Fibroblast of pulmonary artery (primary cell): Measurements from ENCODE around the gene ADCY10.

ENCODE experiments used
- DNase-seq: peaks from one replicate; pipeline ENCODE4 v3.0.0-alpha.2; 2010; ENCODE audit warnings: low read depth
- H3K4me3 ChIP-seq: replicated peaks from 2 replicates; pipeline ENCODE4 v1.5.1; 2011; ENCODE audit warnings: low read depth, mild to moderate bottlenecking, control low read depth, low read length, moderate library complexity
- TF ChIP-seq, protein P1 (sequence below): IDR thresholded peaks from 2 replicates; pipeline ENCODE4 v1.5.1; 2011; ENCODE audit warnings: mild to moderate bottlenecking, control low read depth, low read length, inconsistent platforms; ENCODE audit errors: missing control alignments

Gene ADCY10

DNA sequence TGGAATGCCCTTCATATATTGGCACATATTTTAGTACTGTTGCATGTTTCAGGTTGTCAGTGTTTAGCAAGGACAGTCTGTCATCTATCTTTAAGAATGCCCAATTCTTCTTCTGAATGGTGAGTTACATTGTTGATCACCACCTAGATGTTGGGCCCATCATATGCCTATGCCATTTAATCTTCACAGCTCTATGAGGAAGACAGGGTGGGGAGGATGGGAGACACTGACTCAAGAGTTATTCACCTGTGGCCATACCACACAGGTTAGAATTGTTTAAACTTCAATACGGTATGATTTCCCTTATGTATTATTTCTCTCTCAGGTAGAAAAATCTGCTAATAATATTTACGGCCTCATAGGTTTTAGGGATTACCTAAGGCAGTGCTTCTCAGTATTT lies 147.4 kb downstream of the ADCY10 start:
- no peak for DNase-seq
- TF ChIP-seq, protein P1, sequence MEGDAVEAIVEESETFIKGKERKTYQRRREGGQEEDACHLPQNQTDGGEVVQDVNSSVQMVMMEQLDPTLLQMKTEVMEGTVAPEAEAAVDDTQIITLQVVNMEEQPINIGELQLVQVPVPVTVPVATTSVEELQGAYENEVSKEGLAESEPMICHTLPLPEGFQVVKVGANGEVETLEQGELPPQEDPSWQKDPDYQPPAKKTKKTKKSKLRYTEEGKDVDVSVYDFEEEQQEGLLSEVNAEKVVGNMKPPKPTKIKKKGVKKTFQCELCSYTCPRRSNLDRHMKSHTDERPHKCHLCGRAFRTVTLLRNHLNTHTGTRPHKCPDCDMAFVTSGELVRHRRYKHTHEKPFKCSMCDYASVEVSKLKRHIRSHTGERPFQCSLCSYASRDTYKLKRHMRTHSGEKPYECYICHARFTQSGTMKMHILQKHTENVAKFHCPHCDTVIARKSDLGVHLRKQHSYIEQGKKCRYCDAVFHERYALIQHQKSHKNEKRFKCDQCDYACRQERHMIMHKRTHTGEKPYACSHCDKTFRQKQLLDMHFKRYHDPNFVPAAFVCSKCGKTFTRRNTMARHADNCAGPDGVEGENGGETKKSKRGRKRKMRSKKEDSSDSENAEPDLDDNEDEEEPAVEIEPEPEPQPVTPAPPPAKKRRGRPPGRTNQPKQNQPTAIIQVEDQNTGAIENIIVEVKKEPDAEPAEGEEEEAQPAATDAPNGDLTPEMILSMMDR = no peak
- no peak overlapping the region for H3K4me3 ChIP-seq

DNA sequence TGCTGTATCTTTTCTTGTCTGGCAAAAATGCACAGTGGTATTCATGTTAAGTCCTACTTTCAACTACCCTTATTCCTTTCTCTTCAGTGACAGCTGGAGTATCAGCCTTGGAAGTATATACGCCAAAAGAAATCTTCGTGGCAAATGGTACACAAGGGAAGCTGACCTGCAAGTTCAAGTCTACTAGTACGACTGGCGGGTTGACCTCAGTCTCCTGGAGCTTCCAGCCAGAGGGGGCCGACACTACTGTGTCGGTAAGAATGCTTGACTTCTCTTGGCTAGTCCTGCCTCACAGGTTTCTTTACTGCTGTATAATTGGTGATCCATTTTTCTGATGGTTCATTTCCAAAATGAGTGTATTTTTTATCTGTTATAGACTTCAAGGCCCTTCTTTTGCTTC lies 148.4 kb downstream of the ADCY10 start:
- no peak for DNase-seq
- H3K4me3 ChIP-seq = no peak overlapping the region
- TF ChIP-seq, protein P1 = no peak

GRCh38 chr1:167764458-167765330 lies 149.2 kb downstream of the ADCY10 start:
- H3K4me3 ChIP-seq = no peak overlapping the region
- TF ChIP-seq, protein P1 = no peak
- no peak for DNase-seq

DNA sequence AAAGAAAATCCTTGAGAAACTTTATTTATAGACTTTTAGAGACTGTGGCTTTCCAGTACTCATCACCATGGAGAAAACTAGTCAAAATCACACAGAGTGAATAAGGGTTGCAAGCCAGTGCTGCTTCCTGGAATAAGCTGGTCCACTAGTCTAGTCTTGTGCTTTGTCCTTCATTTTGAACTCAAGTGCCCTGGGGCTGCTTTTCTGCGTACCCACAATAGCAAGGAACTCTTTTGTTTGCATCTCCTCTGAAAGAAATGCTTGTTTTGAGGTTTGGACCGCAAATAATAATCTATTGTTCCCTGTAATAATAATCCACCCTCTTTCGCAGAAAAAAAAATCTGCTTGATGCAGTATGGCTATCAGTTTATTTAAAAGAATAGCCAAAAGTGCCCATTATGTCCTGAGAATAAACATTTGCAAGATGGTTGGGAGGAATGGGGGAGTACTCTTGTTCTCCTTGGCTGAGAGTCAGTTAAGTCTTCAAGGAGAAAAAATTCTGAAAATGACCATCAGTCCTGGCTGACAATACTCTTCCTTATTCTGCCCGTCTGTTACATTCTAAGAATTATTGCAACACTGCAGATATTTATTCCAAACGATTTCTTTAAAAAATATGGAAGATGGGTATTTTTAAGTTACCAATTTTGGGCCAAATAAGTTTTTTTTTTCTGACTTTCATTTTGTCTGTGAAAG lies 150.3 kb downstream of the ADCY10 start:
- TF ChIP-seq, protein P1 = no peak
- no peak overlapping the region for H3K4me3 ChIP-seq
- DNase-seq = peak; percentile 78

DNA sequence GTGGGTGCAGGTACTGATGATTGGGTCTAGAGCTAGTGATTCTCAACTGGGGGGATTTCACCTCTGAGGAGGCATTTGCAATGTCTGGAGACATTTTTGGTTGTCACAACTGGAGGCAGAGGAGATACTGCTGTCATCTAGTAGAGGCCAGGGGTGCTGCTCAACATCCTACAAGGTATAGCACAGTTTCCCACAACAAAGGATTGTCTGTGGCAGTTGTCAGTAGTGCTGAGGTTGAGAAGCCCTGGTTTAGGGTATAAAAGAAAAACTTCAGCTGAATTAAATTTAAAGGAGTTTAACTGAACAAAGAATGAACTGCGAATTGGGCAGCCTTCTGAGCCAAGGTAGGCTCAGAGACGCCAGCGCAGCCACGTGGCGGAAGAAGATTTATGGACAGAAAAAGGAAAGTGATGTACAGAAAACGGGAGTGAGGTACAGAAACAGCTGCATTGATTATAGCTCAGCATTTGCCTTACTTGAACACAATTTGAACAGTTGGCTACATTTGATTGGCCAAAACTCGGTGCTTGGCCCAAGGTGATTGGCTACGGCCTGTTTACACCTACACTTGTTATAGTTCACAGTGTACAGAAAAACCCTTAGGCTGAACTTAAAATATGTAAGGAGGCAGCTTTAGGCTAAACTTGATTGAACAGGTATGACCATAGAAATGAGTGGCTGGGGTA lies 151.7 kb downstream of the ADCY10 start:
- TF ChIP-seq, protein P1 = no peak
- H3K4me3 ChIP-seq = no peak overlapping the region
- DNase-seq = no peak

- H3K4me3 ChIP-seq = no peak overlapping the region
- TF ChIP-seq, protein P1 = no peak
- DNase-seq = no peak
These were observed 152.5 kb downstream of the ADCY10 start for GRCh38 chr1:167761400-167761799.
